ENCODE data around the gene MKX.

GRCh38 chr10:27644307-27644939, 101.2 kb downstream of the MKX start:
- no peak for TF ChIP-seq EZH2 (IDR thresholded peaks at IDR 0.05; ENCODE audit: insufficient read depth, poor library complexity, severe bottlenecking)
- TF ChIP-seq EZH2phosphoT487 (IDR thresholded peaks at IDR 0.05; ENCODE audit: insufficient read depth, low read depth): no peak
